Suprapubic skin (tissue), 4 donors: Measurements from ENCODE around the gene GJD2.

ENCODE experiments used
- CTCF ChIP-seq, 2 donors: fragments of 200-600 bp in 1 of 2; fragments of 450-650 bp in 1 of 2; sonication (generic) in 1 of 2; IDR thresholded peaks; one replicate each; pipeline ENCODE4 v1.5.1; 2016 to 2019; ENCODE audit warnings: antibody characterized with exemption in 2 of 2, mild to moderate bottlenecking in 1 of 2, moderate library complexity in 1 of 2
- EP300 ChIP-seq: sonication (generic); formaldehyde crosslinking; IDR thresholded peaks from one replicate; pipeline ENCODE4 v1.6.1; 2017; ENCODE audit warnings: antibody characterized with exemption
- POLR2A ChIP-seq, 2 donors: fragments of 450-650 bp; IDR thresholded peaks; one replicate each; pipeline ENCODE4 v1.6.1; 2017; ENCODE audit warnings: antibody characterized with exemption in 2 of 2, mild to moderate bottlenecking in 2 of 2, moderate library complexity in 2 of 2
- POLR2AphosphoS5 ChIP-seq, 3 donors: sonication (generic); formaldehyde crosslinking; IDR thresholded peaks; one replicate each; pipeline ENCODE4 v1.6.1; 2017; ENCODE audit warnings: antibody characterized with exemption in 3 of 3

GRCh38 chr15:34721802-34722438 is 32.9 kb downstream of the GJD2 start:
- TF ChIP-seq CTCF (IDR thresholded peaks at IDR 0.05) (no peak), EP300 (no peak), POLR2A (IDR thresholded peaks at IDR 0.05) (no peak), POLR2AphosphoS5 (IDR thresholded peaks at IDR 0.05) (no peak)
